IPS-NIHi7 (cell line): ENCODE data around the gene SNRPA1.
A peak's percentile ranks its signal among the peaks of the same experiment; 100 is the strongest.
"Not testable (repeated sequence)": the region's sequence is repeated elsewhere in the genome, so short reads cannot be mapped to it uniquely, and the experiment has no call there.

Source experiments
- DNase-seq: peaks from one replicate; pipeline ENCODE4 v3.0.0; 2012; ENCODE audit warnings: mixed read lengths; ENCODE audit errors: extremely low spot score

Gene SNRPA1

GRCh38 chr15:101295607-101296161 lies 636 bp upstream of the SNRPA1 start:
- DNase-seq, result peak; percentile 54

- no peak for DNase-seq
These were observed 1.9 kb downstream of the SNRPA1 start for GRCh38 chr15:101293122-101293521.

GRCh38 chr15:101288905-101289513 lies 6.0 kb downstream of the SNRPA1 start:
- DNase-seq, result no peak

GRCh38 chr15:101287342-101287741 lies 7.7 kb downstream of the SNRPA1 start:
- DNase-seq, result not testable (repeated sequence)

- no peak for DNase-seq
These were observed 8.5 kb downstream of the SNRPA1 start for GRCh38 chr15:101286471-101287114.

GRCh38 chr15:101283931-101284330 lies 11.1 kb downstream of the SNRPA1 start:
- DNase-seq, result no peak

GRCh38 chr15:101280007-101280406 lies 15.0 kb downstream of the SNRPA1 start:
- DNase-seq, result no peak

- no peak for DNase-seq
These were observed 17.0 kb downstream of the SNRPA1 start for GRCh38 chr15:101277943-101278564.

GRCh38 chr15:101277038-101277822 lies 17.8 kb downstream of the SNRPA1 start, which contains the start of gene SELENOS:
TSS of gene SELENOS (minus strand) at chr15:101277485. CDS start at chr15:101277417, 68 bp downstream.
- DNase-seq, result peak; percentile 94

GRCh38 chr15:101276501-101277037 lies 18.5 kb downstream of the SNRPA1 start:
- no peak for DNase-seq

- DNase-seq, result no peak
These were observed 20.0 kb downstream of the SNRPA1 start for GRCh38 chr15:101275018-101275417.

- DNase-seq, result no peak
These were observed 21.5 kb downstream of the SNRPA1 start for GRCh38 chr15:101273534-101273933.

- no peak for DNase-seq
These were observed 22.5 kb downstream of the SNRPA1 start for GRCh38 chr15:101272584-101272983.

- no peak for DNase-seq
These were observed 25.4 kb downstream of the SNRPA1 start for GRCh38 chr15:101269479-101270223.

- peak; percentile 64 for DNase-seq
These were observed 27.5 kb downstream of the SNRPA1 start for GRCh38 chr15:101267320-101268104.

GRCh38 chr15:101266787-101267186 lies 28.3 kb downstream of the SNRPA1 start:
- DNase-seq, result no peak

- DNase-seq, result no peak
These were observed 29.0 kb downstream of the SNRPA1 start for GRCh38 chr15:101266034-101266433.

GRCh38 chr15:101264911-101265641 lies 30.0 kb downstream of the SNRPA1 start:
- DNase-seq, result no peak

GRCh38 chr15:101264011-101264410 lies 31.0 kb downstream of the SNRPA1 start:
- no peak for DNase-seq
